GM13976 (cell line): ENCODE measurements around the gene RARB.
A peak's percentile ranks its signal among the peaks of the same experiment; 100 is the strongest.

Experiments used
- DNase-seq: peaks from one replicate; pipeline ENCODE4 v3.0.0; 2012; ENCODE audit warnings: low spot score
- in situ Hi-C: fragments of 300-500 bp; cut with MboI; formaldehyde crosslinking; loops from one replicate; pipeline ENCODE4 v1.12.0; 2022; ENCODE audit warnings: low sequenced_read_pairs, mixed read lengths, inconsistent platforms; ENCODE audit not compliant: unreplicated experiment
- TF ChIP-seq, protein P1 (sequence below): IDR thresholded peaks from 2 replicates; pipeline ENCODE4 v1.5.1; 2012; ENCODE audit warnings: borderline replicate concordance, mild to moderate bottlenecking; ENCODE audit not compliant: insufficient read depth; ENCODE audit errors: extremely low read depth, missing control alignments, control extremely low read depth

Gene RARB

DNA sequence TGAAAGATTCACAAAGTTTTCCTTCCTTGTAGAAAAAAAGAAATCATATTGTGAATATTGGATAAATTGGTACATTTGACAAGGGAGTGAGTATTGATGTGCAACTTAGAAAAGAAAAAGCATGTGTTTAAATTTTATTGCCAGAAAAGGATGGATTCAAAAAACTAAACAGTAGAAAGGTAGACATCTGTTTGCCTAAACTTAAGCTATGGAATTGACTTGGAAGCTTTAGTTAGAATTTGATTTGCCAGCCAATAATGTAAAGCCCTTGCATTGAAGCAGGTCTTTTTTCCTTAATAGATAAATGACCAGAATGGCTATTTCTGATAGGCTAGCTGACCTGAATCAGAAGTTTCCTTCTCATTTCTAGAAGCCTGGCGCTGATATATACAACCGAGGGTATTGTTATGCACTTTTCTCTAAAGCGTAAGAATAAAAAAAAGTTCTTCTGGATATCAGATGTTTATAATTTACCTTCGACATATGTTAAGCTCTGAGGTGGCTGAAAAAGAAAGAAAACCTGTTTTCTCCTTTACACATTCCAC is 4.2 kb downstream of the RARB start:
- in situ Hi-C loops, result no loop called here
- TF ChIP-seq, protein P1, sequence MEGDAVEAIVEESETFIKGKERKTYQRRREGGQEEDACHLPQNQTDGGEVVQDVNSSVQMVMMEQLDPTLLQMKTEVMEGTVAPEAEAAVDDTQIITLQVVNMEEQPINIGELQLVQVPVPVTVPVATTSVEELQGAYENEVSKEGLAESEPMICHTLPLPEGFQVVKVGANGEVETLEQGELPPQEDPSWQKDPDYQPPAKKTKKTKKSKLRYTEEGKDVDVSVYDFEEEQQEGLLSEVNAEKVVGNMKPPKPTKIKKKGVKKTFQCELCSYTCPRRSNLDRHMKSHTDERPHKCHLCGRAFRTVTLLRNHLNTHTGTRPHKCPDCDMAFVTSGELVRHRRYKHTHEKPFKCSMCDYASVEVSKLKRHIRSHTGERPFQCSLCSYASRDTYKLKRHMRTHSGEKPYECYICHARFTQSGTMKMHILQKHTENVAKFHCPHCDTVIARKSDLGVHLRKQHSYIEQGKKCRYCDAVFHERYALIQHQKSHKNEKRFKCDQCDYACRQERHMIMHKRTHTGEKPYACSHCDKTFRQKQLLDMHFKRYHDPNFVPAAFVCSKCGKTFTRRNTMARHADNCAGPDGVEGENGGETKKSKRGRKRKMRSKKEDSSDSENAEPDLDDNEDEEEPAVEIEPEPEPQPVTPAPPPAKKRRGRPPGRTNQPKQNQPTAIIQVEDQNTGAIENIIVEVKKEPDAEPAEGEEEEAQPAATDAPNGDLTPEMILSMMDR, result no peak
- DNase-seq, result no peak

DNA sequence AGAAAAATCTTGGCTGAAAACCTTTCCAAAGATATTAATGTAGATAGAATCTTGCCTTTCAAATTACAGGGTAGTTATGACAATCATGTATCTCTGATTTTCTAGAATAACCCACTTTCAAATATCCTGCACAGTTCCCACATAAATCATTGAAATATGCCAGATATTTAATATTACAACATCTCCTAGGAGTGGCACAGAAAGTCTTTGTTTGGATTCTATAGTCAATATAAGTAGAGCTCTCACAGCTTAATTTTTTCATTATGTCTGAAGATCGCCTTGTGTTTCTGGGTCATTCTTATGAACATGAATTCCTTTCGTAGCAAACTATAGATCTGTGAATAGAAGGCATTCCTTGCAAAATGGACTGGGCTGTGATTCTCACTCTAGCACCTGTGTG is 5.0 kb downstream of the RARB start:
- in situ Hi-C loops, result no loop called here
- TF ChIP-seq, protein P1, result no peak
- DNase-seq, result no peak

DNA sequence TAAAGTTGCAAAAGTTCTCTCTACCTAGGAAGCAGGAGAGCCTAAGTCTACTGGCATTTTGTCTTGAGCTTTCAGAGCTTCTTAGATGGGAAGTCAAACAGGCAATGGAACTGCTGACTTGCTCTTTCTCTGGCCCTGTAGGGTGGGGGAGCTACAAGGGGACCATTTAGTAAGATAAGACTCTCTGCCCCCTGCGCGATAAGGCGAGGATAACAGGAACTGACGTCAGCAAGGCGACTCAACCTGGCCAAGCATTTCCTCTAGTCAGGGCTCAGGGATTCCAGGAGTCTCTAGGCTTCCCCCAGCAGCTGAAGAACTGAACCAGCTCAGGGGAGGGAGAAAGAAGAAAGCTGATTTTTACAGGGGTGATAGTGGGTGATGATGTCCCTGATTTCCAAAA is 5.8 kb downstream of the RARB start:
- DNase-seq, result no peak

DNA sequence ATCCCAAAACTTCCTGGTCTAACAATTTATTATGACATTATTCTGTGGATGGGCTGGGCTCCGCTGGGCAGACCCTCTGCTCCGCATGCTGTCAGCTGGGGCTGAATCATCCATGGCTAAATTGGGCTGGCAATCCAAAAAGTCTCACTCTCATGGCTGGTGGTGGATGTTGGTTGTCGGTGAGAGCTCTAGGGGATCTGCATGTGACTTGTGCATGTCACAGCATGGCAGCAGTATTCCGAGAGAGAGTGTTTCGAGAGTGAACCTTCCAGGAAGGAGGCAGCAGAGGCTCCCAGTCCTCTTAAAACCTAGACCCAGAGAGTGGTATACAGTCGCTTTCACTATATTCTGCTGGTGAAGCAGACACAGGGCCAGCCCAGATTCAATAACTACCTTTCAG is 9.9 kb downstream of the RARB start:
- TF ChIP-seq, protein P1, result no peak
- in situ Hi-C loops, result no loop called here
- DNase-seq, result no peak

More for the DNA sequence above, 5.8 kb downstream of the RARB start:
- in situ Hi-C loops, result no loop called here
- TF ChIP-seq, protein P1, result no peak

DNA sequence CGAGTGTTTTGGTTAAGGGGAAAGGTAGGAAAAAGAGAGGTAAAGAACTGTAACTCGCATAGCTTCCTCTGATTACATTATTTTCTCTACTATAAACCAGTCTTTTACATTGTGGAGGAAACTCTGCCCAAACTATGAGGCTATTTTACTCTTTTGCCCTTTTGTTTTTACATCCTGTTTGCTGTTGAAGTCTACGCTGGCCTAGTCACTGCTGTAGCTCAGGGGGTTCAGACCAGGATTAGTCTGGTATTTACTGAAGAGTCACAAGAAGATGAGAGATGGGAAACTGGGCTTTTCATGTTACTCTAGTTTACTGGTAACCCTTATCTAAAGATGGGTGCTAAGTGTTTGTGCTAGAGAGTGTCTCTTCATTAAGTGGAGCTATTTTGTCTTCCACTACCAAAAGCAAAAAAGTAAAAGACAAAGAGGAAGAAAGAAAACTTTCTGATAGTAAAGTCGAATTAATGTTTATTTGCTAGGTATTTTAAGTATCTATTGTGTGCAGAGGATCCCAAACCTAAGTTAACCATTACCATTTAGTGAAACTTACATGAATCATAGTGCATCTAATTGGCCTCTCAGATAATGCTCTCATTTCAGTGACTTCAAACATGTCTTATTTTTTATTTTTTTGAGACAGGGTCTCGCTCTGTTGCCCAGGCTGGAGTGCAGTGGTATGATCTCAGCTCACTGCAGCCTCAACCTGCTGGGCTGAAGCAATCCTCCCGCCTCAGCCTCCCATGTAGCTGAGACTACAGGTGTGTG is 10.9 kb downstream of the RARB start:
- no peak for DNase-seq
- in situ Hi-C loops, result no loop called here
- TF ChIP-seq, protein P1, result no peak

DNA sequence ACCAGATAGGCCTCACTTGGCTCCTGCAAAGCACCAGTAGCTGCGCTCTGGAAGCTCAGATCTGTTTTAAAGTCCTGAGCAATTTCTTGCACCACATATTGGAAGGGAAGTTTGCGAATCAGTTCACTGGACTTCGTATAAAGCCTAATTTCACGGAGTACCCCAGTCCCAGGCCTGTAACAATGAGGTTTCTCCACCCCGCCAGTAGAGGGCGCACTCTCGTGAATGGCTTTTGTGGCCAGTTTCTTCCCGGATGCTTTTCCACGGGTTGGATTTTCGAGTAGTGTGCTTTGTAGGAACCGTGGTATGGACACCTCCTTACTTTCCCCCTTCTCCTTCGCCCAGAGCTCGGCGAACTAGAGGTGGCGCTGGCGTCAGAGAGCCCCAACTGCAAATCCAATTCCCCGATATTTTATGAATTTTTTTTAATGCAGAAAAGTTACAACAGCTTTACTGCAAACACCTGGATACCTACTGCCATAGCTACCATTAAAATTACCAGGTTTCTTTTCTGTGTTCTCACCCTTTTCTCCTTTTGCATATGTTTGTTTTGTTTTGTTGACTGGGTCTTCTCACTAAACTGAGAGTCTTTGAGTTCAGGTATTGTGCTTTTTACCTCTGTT is 13.3 kb downstream of the RARB start:
- TF ChIP-seq, protein P1, result peak; percentile 50
- DNase-seq, result no peak
- in situ Hi-C loops, result no loop called here

DNA sequence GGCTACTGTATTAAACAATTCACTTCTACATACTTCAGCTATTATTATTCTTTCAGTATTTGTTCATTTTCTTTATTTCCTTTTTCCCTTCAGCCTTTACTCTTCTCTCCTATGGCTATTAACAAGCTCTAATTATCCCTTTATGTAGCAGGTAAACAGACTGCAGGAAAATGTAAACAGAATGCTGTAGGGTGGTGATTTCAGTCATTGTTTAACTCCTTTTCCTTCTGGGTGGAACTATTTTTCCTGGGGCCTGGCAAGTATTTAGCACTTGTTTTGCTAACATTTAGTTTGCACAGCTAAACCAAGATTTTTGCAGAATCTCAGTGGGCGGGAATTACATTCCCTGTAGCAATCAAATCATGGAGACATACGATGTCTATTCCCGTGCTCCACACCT is 14.4 kb downstream of the RARB start:
- in situ Hi-C loops, result no loop called here
- TF ChIP-seq, protein P1, result no peak
- no peak for DNase-seq
